Right ventricle myocardium superior (tissue), 1 donor: ENCODE data around the gene DAB1. TPM values are rescaled to one million over a fixed set of nuclear protein-coding genes. Genes with fewer than 3 reads are reported as not detected.

Source experiments
- ATAC-seq: fragments of 200-7000 bp; cut with Tn5 transposase; one replicate; pipeline ENCODE4 v1.9.1; 2020; ENCODE audit warnings: mild to moderate bottlenecking; ENCODE audit not compliant: poor library complexity
- DNase-seq: peaks from one replicate; pipeline ENCODE4 v3.0.0-alpha.2; 2020
- intact Hi-C: fragments of 100-400 bp; cut with DNase I; formaldehyde crosslinking; loops from one replicate; pipeline ENCODE4 v1.11.2; 2022
- total RNA-seq: library from RNA; stranded (reverse); fragmentation: NEBNext Ultra II Directional; extraction: Animal tissue kit (Norgen Biotek cat#: 25700); gene quantifications from one replicate; pipeline ENCODE4 v1.2.1, GENCODE V29; 2021
- donor health status: DM: no; HTN: yes; CAD: no; lungs with severe emphysema.

Gene DAB1
- total RNA-seq, 1 donor from 2014 or later = 3.8 TPM

DNA sequence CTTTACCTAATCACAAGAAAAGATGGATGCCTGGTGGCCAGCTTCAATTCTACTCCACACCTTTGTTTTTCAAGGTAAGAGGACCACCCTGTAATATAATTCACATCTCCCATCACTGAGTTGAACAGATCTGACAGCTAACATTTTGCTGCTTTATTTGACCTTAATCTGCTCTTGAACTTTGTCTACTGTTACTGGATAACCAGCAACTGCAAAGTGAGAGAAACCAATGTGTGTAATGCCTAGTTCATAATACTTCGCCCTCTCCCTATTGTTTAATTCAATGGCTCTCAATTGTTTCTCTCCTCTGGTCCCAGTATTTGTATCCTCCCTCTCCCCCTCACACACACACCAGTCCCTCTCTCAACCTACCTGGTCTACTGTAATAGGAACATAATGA, 214.4 kb downstream of the DAB1 start:
- intact Hi-C loops = no loop called here
- DNase-seq (no peak), ATAC-seq (no peak)

DNA sequence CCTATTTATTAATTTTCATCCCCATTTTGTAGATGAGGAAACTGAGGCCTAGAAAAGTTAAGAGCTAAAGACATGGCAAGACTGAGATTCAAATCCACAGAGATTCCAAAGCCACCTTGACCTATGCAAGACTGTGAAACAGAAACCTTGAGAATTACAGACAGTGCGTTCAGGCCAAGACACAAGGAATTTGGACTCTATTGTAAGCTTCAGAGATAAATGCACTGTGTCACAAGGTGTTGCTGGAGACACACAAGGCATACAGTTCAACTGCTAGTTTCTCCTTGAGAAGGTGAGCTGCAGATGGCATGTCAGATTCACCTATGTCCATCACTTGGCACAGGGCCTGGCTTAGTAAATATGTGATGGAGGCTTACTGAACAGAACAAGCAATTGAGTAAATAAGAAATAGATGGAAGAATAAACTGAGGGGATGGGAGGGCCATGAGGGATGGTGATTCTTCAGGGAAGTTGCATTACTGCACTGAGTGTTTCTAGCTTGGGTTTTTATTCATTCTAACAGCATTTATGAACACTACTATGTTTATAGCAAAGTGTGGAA, 215.0 kb downstream of the DAB1 start:
- intact Hi-C loops = no loop called here
- no peak for ATAC-seq
- no peak for DNase-seq

DNA sequence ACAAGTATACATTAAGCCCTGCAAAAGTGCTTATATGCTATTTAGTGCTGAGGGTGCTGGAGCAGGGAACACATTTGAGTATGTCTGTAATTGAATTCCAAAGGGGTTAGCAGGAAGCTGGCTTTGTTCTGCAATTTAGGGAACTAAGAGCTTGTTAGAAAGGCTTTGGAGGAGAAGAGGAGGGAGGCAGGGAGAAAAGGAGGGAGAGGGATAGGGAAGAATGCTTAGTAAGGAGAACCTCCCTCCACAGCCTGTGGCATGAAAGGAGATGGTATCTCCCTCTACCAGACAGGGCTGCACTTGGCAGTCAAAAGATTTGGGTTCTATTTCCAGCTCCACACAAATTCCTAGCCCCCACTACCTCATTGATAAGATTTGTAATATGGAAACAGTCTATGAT, 217.8 kb downstream of the DAB1 start:
- intact Hi-C loops = no loop called here
- ATAC-seq = no peak
- no peak for DNase-seq

DNA sequence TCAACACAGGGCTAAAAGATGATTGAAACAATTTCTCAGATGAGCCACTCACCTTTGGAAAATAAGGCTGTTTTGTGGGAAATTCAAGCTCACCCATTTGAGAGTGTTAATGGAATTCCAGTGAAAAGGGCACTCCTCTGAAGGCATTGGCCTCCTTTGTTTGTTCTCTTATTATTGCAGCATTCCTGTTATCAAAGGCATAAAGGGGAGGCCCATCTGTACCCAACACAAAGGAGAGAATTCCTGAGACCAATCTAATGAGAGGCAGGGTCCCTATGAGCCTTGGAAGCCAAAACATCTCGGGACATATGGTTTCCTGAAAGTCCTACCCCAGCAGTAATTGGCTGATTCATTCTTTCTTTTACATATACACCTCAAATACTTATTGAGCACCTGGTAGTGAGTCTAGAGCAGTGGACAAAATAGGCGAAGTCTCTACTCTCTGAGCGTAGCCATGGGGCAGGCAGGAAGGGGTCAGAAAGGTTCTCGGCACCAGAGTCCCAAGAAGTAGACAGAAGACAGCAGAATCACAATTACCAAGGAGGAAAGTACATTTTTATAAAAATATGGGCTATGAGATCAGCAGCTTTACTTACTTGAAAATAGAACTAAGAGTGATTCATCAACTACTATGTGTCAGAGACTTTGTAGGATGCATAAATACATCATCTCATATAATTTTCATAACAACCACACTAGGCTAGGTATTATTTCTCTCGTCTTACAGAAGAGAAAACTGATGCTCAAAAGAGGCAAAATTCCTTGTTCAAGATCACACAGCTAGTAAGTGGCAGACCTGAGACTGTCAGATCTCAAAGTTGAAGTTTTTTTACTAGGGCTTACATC, 218.7 kb downstream of the DAB1 start:
- intact Hi-C loops = no loop called here
- no peak for DNase-seq
- ATAC-seq = no peak

DNA sequence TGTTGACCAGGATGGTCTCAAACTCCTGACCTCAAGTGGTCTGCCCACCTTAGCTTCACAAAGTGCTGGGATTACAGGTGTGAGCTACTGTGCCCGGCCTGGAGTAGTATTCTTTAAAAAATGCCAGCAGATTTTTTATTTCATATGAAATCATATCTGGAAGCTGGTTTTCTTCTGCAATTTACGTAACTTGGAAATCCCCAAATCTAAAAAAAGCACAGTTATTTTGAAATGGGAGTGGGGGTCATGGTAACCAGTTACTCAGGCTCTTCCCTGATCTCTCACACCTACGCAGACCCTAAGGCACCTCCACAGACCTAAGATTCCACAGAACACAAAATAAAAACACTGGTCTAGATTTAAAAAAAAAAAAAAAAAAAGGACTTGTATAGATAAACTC, 219.8 kb downstream of the DAB1 start:
- no peak for DNase-seq
- intact Hi-C loops = no loop called here
- no peak for ATAC-seq

DNA sequence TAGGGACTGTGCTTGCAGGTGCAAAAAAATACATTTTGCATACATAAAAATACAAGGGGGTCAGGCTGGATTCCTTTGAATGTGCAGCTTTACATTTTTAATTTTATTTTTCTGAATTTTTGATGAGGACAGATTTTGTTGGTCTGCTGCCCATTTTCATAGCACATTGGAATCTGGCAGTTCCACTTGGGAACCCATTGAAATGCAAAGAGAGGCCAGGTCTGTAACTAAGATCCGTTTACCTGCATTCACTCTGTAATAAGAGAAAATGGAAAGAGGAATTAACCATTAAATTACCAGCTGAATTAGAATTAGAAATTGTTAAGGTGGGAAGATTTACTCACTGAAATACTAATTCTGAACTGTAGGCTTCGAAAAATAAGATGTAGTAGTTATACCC, 221.6 kb downstream of the DAB1 start:
- intact Hi-C loops = no loop called here
- ATAC-seq = no peak
- no peak for DNase-seq

DNA sequence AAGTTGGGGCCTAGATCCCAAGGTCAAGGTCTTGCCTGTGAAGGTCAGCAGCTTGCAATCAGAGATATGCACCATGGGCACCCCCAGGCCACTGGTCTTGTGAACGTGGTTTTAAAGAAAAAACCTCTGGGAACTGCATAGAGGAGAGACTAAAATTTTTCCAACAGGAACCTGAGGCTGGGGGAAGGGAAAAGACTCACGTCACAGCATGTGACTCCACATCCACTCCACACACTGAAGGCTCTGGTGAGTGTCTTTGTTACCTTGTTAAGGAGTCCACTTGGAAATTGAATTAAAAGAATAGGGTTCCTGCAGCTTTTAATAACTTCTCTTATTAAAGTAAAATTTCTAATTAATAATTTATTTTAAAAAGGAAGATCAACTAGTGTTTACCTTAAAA, 224.9 kb downstream of the DAB1 start:
- no peak for ATAC-seq
- DNase-seq = no peak
- intact Hi-C loops = no loop called here

DNA sequence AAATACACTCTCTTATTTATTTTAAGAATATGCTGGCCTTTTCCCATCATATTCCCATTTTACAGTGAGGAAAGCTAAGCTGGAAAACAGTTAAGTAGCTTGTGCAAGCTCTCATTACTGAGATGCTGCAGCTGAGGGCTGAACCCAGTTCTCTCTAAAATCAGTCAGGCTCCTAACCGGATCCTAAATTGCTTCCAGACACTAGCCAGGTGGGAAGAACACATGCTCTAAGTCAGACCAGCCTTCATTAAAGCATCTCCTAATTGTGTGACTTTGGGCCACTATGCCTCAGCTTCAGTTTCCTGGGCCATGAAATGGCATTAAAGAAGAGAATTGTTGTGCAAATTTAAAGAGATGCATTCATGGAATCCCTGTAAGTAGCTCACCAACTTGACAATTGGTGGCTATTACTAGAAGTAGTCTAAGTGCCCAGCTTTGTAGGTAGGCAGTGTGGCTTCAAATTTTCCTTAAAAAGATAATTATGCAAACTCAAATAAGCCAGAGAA, 228.4 kb downstream of the DAB1 start:
- intact Hi-C loops = no loop called here
- no peak for ATAC-seq
- no peak for DNase-seq

DNA sequence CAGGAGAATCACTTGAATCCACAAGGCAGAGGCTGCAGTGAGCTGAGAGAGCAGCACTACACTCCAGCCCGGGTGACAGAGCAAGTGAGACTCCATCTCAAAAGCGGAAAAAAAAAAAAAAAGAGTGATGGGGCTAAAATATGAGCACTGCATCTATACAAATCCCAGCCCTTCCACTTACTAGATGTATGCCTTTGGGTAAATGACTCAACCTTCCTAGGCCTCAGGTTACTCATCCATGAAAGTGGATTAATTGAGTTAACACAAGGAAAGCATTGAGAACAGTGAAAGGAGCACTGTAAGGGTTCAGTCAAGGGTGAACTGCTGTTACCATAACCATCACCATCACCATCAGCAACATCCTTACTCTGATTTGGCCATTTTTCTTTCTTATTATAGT, 231.6 kb downstream of the DAB1 start:
- no peak for DNase-seq
- intact Hi-C loops = no loop called here
- ATAC-seq = no peak

DNA sequence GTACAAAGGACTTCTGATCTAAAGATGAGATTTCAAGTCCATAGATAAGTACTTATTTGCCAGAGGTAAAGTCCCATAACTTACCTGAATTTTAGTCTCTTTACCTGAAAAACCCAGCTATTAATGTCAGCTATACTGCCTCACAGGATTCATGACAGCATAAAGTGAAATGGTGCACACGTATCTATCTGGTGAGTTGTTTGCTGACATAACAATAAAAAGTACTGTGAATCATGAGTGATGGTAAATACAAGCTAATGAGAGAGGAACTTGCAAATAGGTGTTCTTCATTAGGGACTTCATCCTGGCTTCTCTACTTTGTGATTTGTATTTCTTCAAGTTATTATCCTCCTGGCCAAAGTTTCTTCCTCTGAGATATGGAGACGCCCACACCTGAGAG, 233.0 kb downstream of the DAB1 start:
- ATAC-seq (no peak), DNase-seq (no peak)
- intact Hi-C loops = no loop called here

DNA sequence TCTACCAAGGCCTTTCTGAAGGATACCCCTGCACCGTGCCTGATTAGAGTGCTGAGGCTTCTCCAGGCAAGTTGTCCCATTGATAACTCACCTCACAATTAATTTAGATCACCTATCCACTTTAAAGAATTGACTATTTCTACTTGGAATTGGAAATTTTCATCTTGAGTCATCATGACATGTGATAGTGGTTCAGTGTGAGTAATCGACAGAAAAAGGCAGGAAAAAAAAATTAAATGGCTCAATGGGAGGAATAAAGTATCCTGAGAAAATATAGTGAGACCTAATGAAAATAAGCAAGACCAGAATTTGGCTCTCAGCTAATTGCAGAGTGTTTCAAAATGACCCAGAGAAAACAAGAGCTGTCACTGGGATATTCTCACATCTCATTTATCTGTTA, 235.7 kb downstream of the DAB1 start:
- DNase-seq (no peak), ATAC-seq (no peak)
- intact Hi-C loops = no loop called here

DNA sequence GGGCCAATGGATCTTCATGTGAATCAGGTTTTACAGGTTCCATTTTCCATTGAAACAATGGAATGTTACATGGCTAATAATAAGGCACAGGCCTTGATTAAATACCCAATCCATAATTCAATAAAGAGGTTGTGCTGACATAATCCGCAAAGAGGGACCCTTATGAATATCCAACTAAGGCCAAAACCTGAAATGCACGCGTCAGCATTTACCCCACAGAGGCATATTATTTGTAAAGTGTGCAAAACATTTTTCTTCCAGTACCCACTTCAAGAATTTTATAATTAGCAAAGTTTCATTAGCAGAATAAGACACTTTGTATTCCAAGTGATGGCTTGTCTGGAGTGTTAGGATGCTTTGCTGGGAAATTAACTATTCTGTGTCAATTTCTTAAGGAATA, 237.4 kb downstream of the DAB1 start:
- intact Hi-C loops = no loop called here
- no peak for DNase-seq
- no peak for ATAC-seq

DNA sequence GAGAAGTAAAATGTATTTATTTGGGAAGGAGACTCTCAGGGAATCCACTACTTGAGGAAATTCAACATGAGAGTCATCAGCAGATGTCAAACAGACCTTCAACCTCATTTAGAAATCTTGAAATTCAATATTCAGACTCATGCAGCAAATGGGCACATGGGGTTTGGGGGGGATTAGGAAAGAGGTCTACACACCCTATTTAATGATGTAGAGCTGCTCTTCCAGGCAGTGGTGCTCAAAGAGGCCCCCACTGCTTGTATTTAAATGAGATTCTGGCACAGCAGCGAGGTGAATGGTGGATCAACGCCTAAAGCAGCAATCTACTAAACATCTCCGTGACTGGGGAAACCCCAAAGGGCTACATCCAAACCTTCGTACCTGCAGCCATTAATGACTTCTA, 244.9 kb downstream of the DAB1 start:
- intact Hi-C loops = no loop called here
- DNase-seq (no peak), ATAC-seq (no peak)

DNA sequence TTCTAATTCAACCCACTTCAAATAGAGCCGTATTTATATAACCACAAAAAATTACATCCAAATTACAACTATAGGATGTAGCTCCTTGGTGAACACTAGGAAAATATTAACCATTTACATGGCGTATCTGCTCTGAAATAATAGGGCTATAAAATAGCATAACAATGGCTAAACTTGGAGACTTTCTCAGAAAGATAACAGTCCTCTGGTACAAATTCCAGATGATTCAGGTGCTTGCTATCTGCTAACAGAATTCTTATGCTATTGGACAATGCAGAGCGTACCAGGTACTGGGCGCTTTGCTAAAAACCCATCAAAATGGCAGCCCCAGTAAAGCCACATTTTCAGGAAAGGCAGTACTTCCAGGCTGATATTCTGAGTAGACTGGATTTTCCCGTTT, 248.4 kb downstream of the DAB1 start:
- ATAC-seq (no peak), DNase-seq (no peak)
- intact Hi-C loops = no loop called here

DNA sequence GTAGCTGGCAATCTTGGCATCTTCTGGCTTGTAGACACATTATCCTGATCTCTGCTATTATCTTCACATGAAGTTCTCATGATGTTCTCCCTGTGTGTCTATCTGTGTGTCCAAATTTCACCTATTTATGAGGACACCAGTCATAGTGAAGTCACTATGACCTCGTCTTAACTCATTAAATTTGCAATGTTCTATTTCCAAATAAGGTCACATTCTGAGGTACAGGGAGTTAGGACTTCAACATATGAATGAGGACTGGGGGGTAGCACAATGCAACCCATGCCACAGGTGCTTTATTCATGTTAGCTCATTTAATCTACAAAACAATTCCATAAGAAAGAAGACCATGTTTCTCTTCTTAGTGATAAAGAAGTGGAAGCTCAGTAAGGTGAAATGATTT, 251.8 kb downstream of the DAB1 start:
- DNase-seq (no peak), ATAC-seq (no peak)
- intact Hi-C loops = no loop called here

DNA sequence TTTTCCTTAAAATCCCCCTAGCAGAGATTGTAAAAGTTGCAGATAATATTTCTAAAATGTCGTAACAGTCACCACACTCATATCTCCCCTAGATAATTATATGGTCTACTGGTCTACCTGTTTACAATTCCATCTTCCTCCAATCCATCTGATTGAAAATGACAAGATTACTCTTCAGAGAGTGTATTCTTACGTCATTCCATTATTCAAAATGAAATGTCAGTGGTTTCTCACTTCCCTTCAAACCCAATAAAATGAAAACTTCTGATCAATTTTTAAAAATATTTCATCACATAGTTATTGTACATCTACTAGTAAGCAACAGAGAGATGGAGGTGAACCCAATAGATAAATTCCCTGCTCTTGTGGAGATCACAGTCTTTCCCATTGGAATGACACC, 255.9 kb downstream of the DAB1 start:
- intact Hi-C loops = no loop called here
- ATAC-seq (no peak), DNase-seq (no peak)

DNA sequence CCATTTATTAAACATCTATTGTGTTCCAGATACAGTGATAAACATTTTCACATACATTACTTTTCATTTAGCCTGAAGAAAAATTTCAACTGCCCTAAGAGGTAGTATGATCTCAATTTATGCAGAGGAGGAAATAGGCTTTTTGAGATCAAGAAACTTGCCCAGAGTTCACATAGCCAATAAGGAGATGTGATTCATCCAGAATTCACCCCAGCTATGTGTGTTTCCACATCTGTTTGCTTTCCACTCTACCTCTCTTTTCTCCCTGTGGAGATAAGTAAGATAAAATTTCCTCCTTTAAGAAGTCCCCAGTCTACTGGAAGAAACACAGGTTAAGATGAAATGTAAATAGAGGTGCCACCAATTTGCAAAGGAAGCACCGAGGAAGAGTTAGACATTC, 258.3 kb downstream of the DAB1 start:
- DNase-seq = no peak
- intact Hi-C loops = no loop called here
- no peak for ATAC-seq

DNA sequence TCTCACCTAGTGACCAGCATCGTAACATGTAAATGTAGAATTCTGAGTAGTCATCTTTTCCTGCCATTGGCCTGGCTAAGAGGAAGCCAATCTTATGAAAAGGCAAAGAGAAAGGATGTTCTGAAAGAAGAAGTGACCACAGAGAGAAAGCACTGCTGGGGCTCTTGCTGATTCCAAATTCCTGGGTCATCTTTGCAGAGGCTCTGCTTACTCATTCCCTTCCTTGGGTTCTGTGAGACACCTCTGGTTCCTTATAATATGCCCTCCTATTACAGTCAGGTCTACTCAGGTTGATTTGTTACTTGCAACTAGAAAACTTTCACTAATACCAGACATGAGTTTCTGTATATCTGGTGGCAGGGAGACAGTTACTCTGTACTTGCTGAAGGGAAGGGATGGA, 259.3 kb downstream of the DAB1 start:
- no peak for ATAC-seq
- intact Hi-C loops = no loop called here

DNA sequence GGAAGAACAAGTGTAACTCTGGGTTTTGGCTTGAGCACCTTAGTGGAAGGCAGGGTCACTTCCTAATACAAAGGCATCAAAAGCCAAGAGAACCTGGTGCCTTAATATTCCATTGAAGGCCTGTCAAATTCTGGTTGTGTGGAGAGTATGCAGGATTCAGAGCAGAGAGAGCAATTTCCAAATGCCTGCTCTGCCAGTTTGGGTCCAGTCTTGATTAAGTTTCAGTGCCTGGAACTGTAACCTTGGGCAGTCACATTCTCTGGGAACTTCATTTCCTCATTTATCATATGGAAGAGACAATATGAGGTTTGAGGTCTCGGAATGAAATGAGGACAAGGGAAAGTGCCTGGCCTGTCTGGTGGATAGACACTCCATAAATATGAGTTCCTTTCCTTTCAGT, 260.1 kb downstream of the DAB1 start:
- no peak for DNase-seq
- intact Hi-C loops = no loop called here
- no peak for ATAC-seq

More for the DNA sequence above, 259.3 kb downstream of the DAB1 start:
- no peak for DNase-seq

DNA sequence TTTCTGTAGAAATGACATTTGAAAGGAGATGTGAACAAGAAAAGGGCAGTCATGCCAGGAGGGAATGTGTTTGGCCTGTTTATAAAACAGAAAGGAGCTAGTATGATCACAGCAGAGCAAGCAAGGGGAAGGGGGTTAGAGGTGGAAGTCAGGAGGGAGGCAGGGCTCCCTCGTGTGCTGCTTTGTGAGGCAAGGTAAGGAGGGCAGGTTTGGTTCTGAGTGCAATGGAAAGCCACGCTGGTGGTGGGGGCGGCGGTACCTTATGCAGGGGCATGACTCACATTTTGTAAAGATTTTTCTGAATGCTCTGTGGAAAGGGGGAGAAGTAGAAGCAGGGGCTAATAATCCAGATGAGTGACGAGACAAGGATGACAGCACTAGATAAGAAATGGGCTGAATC, 260.5 kb downstream of the DAB1 start:
- intact Hi-C loops = no loop called here

More for the DNA sequence above, 260.5 kb downstream of the DAB1 start:
- DNase-seq = no peak
- no peak for ATAC-seq
